Measurements from ENCODE around the gene TMC7. TPM values are rescaled to one million over a fixed set of nuclear protein-coding genes. Genes with fewer than 3 reads are reported as not detected.

TMC7 gene
- total RNA-seq, 3 donors from 2014 or later (not counting 1 experiment from before 2014, with no cell fraction given) = not detected

DNA sequence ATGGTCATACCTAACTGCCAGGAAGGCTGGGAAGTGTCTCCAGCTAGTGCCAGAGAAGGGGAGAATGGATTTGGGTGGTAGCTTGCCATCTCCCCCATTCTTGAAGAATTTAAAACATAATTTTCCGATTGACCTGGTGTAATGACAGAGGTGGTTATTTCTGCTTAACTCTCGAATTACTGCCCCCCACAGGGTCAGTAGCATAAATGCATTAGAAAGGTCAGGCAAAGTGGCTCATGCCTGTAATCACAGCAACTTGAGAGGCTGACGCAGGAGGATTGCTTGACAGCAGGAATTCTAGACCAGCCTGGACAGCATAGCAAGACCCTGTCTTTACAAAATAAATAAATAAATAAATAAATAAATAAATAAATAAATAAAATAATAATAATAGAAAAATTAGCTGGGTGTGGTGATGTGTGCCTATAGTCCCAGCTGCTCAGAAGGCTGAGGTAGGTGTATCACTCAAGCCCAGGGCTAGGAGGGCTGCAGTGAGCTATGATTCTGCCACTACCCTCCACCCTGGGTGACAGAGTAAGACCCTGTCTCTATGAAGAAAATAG lies 27.5 kb downstream of the TMC7 start:
- TF ChIP-seq, protein P1, sequence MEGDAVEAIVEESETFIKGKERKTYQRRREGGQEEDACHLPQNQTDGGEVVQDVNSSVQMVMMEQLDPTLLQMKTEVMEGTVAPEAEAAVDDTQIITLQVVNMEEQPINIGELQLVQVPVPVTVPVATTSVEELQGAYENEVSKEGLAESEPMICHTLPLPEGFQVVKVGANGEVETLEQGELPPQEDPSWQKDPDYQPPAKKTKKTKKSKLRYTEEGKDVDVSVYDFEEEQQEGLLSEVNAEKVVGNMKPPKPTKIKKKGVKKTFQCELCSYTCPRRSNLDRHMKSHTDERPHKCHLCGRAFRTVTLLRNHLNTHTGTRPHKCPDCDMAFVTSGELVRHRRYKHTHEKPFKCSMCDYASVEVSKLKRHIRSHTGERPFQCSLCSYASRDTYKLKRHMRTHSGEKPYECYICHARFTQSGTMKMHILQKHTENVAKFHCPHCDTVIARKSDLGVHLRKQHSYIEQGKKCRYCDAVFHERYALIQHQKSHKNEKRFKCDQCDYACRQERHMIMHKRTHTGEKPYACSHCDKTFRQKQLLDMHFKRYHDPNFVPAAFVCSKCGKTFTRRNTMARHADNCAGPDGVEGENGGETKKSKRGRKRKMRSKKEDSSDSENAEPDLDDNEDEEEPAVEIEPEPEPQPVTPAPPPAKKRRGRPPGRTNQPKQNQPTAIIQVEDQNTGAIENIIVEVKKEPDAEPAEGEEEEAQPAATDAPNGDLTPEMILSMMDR (IDR thresholded peaks at IDR 0.05) = no peak
- Histone ChIP-seq H3K27ac (ENCODE audit: low read length) (no peak overlapping the region), H3K36me3 (ENCODE audit: control insufficient read depth, insufficient read depth, low read length) (no peaks in the 10 kb centered on the region), H3K27me3 (ENCODE audit: control insufficient read depth, insufficient read depth, low read length) (no peaks in the 10 kb centered on the region), H3K4me3 (ENCODE audit: low read length) (no peak overlapping the region), H3K4me1 (ENCODE audit: control insufficient read depth, insufficient read depth, low read length) (no peaks in the 10 kb centered on the region), H3K9me3 (ENCODE audit: control insufficient read depth, insufficient read depth, low read length) (no peaks in the 10 kb centered on the region)
- Mint-ChIP-seq H3K36me3 (no peaks in the 10 kb centered on the region), H3K9me3 (no peaks in the 10 kb centered on the region), H3K27ac (no peak overlapping the region), H3K4me3 (no peak overlapping the region), H3K4me1 (no peaks in the 10 kb centered on the region), H3K27me3 (ENCODE audit: low read depth in 2 of 2) (no peaks in the 10 kb centered on the region)
- intact Hi-C loops (cut with micrococcal nuclease) = no loop called here
- no peak for DNase-seq
- 83% methylated on average over 3 of the region's 3 CpGs for WGBS (ENCODE audit: insufficient coverage)
- no peak for ATAC-seq

DNA sequence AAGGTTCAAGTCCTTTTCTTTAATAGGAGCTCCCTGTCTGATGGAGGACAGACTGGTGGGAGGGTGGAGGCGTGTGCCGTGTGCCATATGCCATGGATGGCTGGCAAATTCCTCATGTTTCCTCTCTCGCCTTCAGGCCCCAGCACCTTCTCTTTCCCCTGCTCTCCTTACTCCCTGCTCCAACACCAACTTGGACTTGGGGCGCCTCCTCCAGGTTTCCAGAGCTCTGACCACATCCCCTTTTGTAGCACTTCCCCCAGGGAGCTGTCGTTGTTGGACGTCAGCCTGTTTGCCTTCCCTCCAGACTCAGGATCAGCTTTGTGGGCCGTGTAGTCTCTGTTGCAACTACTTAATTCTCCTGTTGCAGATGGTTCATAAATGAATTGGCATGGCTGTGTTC lies 30.7 kb downstream of the TMC7 start:
- H3K4me1 Mint-ChIP-seq = no peaks in the 10 kb centered on the region
- DNase-seq (no peak), ATAC-seq (no peak)
- H3K27me3 Mint-ChIP-seq (ENCODE audit: low read depth in 2 of 2) = no peaks in the 10 kb centered on the region
- peak overlapping the region in 1 of 2 donors; percentile 54 for H3K27ac Mint-ChIP-seq
- TF ChIP-seq, protein P1 (IDR thresholded peaks at IDR 0.05) = no peak
- H3K4me3 ChIP-seq (ENCODE audit: low read length) = no peak overlapping the region
- H3K4me3 Mint-ChIP-seq = no peak overlapping the region
- 53% methylated on average over 7 of the region's 7 CpGs for WGBS (ENCODE audit: insufficient coverage)
- no peaks in the 10 kb centered on the region for H3K36me3 Mint-ChIP-seq
- no peaks in the 10 kb centered on the region for H3K9me3 Mint-ChIP-seq
- no peaks in the 10 kb centered on the region for H3K4me1 ChIP-seq (ENCODE audit: control insufficient read depth, insufficient read depth, low read length)
- H3K27me3 ChIP-seq (ENCODE audit: control insufficient read depth, insufficient read depth, low read length) = no peaks in the 10 kb centered on the region
- intact Hi-C loops (cut with micrococcal nuclease) = no loop called here
- H3K9me3 ChIP-seq (ENCODE audit: control insufficient read depth, insufficient read depth, low read length) = no peaks in the 10 kb centered on the region
- no peaks in the 10 kb centered on the region for H3K36me3 ChIP-seq (ENCODE audit: control insufficient read depth, insufficient read depth, low read length)
- H3K27ac ChIP-seq (ENCODE audit: low read length) = no peak overlapping the region

DNA sequence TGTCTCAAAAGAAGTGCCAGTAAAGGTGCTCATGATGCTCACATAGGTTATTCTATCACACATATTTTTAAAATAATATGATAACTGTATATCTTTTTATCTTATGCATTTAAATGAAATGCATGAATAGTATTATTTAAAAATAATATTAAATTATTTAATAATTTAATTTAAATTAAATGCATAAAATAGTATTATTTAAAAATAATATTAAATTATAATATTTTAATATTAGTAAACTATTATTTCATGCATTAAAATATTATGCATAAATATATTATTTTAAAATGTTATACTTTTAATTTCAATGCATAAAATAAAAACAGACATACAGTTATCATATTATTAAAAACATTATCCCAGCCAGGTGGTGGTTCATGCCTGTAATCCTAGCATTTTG lies 33.4 kb downstream of the TMC7 start:
- Histone ChIP-seq H3K4me3 (ENCODE audit: low read length) (no peak overlapping the region), H3K27ac (ENCODE audit: low read length) (no peak overlapping the region), H3K4me1 (ENCODE audit: control insufficient read depth, insufficient read depth, low read length) (no peaks in the 10 kb centered on the region), H3K27me3 (ENCODE audit: control insufficient read depth, insufficient read depth, low read length) (no peaks in the 10 kb centered on the region), H3K36me3 (ENCODE audit: control insufficient read depth, insufficient read depth, low read length) (no peaks in the 10 kb centered on the region), H3K9me3 (ENCODE audit: control insufficient read depth, insufficient read depth, low read length) (no peaks in the 10 kb centered on the region)
- H3K4me1 Mint-ChIP-seq = no peaks in the 10 kb centered on the region
- intact Hi-C loops (cut with micrococcal nuclease) = no loop called here
- TF ChIP-seq, protein P1 (IDR thresholded peaks at IDR 0.05) = no peak
- H3K27ac Mint-ChIP-seq = no peak overlapping the region
- no peak for ATAC-seq
- H3K4me3 Mint-ChIP-seq = no peak overlapping the region
- H3K9me3 Mint-ChIP-seq = no peaks in the 10 kb centered on the region
- H3K36me3 Mint-ChIP-seq = no peaks in the 10 kb centered on the region
- DNase-seq = no peak
- peaks cover 3 to 6% of the 10 kb centered on the region in 2 donors for H3K27me3 Mint-ChIP-seq (ENCODE audit: low read depth in 2 of 2)

DNA sequence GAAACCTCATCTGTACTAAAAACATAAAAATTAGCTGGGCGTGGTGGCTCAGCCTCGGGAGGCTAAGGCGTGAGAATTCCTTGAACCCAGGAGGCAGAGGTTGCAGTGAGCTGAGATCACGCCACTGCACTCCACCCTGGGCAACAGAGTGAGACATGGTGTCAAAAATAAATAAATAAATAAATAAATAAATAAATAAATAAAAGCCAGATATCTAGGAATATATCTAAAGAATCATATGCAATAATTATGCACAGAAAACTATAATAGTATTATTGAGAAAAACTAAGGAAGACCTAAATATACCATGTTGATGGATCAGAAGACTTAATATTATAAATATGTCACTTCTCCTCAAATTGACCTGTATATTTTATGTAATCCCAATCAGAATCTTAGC lies 37.0 kb downstream of the TMC7 start:
- Histone ChIP-seq H3K27me3 (ENCODE audit: control insufficient read depth, insufficient read depth, low read length) (no peaks in the 10 kb centered on the region), H3K4me1 (ENCODE audit: control insufficient read depth, insufficient read depth, low read length) (no peaks in the 10 kb centered on the region), H3K4me3 (ENCODE audit: low read length) (no peak overlapping the region), H3K36me3 (ENCODE audit: control insufficient read depth, insufficient read depth, low read length) (no peaks in the 10 kb centered on the region), H3K9me3 (ENCODE audit: control insufficient read depth, insufficient read depth, low read length) (no peaks in the 10 kb centered on the region), H3K27ac (ENCODE audit: low read length) (no peak overlapping the region)
- WGBS (ENCODE audit: insufficient coverage) = 91% methylated on average over 3 of the region's 4 CpGs
- Mint-ChIP-seq H3K27me3 (ENCODE audit: low read depth in 2 of 2) (peaks cover 3 to 6% of the 10 kb centered on the region in 2 donors), H3K27ac (no peak overlapping the region), H3K36me3 (no peaks in the 10 kb centered on the region), H3K4me1 (no peaks in the 10 kb centered on the region), H3K9me3 (no peaks in the 10 kb centered on the region), H3K4me3 (no peak overlapping the region)
- intact Hi-C loops (cut with micrococcal nuclease) = no loop called here
- DNase-seq (no peak), ATAC-seq (no peak)
- TF ChIP-seq, protein P1 (IDR thresholded peaks at IDR 0.05) = no peak

Data from natural killer cell (primary cell).